ENCODE data around the gene KCNQ1. TPM values are rescaled to one million over a fixed set of nuclear protein-coding genes. Genes with fewer than 3 reads are reported as not detected.

Gene KCNQ1
- total and polyA plus RNA-seq, 12 donors: 11.0 to 447 (median 320) TPM

GRCh38 chr11:2690596-2691354 is 246.0 kb downstream of the KCNQ1 start:
- peak in 4 of 7 donors; percentile 7 to 47 (median 14) for DNase-seq
- peaks cover 45 to 88% of the 10 kb centered on the region in 2 donors for H3K4me1 ChIP-seq (replicated peaks in 1 of 2)

GRCh38 chr11:2691355-2691761 is 246.6 kb downstream of the KCNQ1 start:
- TF ChIP-seq POLR2A (IDR thresholded peaks at IDR 0.05) (no peak), CTCF (IDR thresholded peaks at IDR 0.05) (no peak)
- 20 to 50% (median 42%) methylated on average over 1 to 3 of the region's 3 CpGs for WGBS, 4 donors
- DNase-seq: peak in 3 of 7 donors; percentile 24 to 59 (median 33)
- Histone ChIP-seq H3K36me3 (replicated peaks in 1 of 2) (no peaks in the 10 kb centered on the region), H3K27ac (peak overlapping the region in 2 of 5 donors; percentile 34 to 79), H3K4me3 (no peak overlapping the region), H3K4me1 (replicated peaks in 1 of 2) (peaks cover 45 to 91% of the 10 kb centered on the region in 2 donors), H3K27me3 (no peaks in the 10 kb centered on the region), H3K9me3 (replicated peaks in 1 of 3) (no peaks in the 10 kb centered on the region)
- intact Hi-C loops (cut with DNase I): loop anchor here in 1 of 2 donors (10.0 kb wide), 1 partner anchor 193 kb away; the partner anchor contains the start of gene CDKN1C

More at GRCh38 chr11:2690596-2691354, 246.0 kb downstream of the KCNQ1 start:
- Histone ChIP-seq H3K36me3 (replicated peaks in 1 of 2) (no peaks in the 10 kb centered on the region), H3K9me3 (replicated peaks in 1 of 3) (no peaks in the 10 kb centered on the region), H3K4me3 (no peak overlapping the region), H3K27ac (peak overlapping the region in 2 of 5 donors; percentile 34 to 79), H3K27me3 (no peaks in the 10 kb centered on the region)
- 82 to 94% (median 86%) methylated on average over 4 to 6 of the region's 6 CpGs for WGBS, 4 donors
- TF ChIP-seq CTCF (IDR thresholded peaks at IDR 0.05): no peak
- TF ChIP-seq POLR2A (IDR thresholded peaks at IDR 0.05): no peak
- intact Hi-C loops (cut with DNase I): loop anchor here in 1 of 2 donors (10.0 kb wide), 1 partner anchor 194 kb away; the partner anchor contains the start of gene CDKN1C

GRCh38 chr11:2691991-2692875 is 247.4 kb downstream of the KCNQ1 start:
- H3K4me3 ChIP-seq: no peak overlapping the region
- peak overlapping the region in 2 of 5 donors; percentile 34 to 79 for H3K27ac ChIP-seq
- DNase-seq: peak in 3 of 7 donors; percentile 7 to 55 (median 16)
- 91 to 93% (median 92%) methylated on average over 3 of the region's 3 CpGs for WGBS, 4 donors
- intact Hi-C loops (cut with DNase I): loop anchor here in 1 of 2 donors (10.0 kb wide), 1 partner anchor 193 kb away; the partner anchor contains the start of gene CDKN1C
- H3K27me3 ChIP-seq: no peaks in the 10 kb centered on the region
- TF ChIP-seq CTCF (IDR thresholded peaks at IDR 0.05) (peak in 1 of 6 experiments; percentile 13), POLR2A (IDR thresholded peaks at IDR 0.05) (no peak)
- H3K36me3 ChIP-seq (replicated peaks in 1 of 2): no peaks in the 10 kb centered on the region
- H3K4me1 ChIP-seq (replicated peaks in 1 of 2): peaks cover 45 to 89% of the 10 kb centered on the region in 2 donors
- H3K9me3 ChIP-seq (replicated peaks in 1 of 3): no peaks in the 10 kb centered on the region

Data from adrenal gland (tissue), 12 donors.